K562 (cell line): ENCODE data around the gene PTOV1. TPM values are rescaled to one million over a fixed set of nuclear protein-coding genes. Genes with fewer than 3 reads are reported as not detected.

Experiments
- CBX5 ChIP-seq: IDR thresholded peaks from 2 replicates; pipeline ENCODE4 v1.6.1; 2014; ENCODE audit warnings: low read depth, borderline replicate concordance
- CHD2 ChIP-seq: IDR thresholded peaks from 2 replicates; pipeline ENCODE4 v1.6.1; 2011; ENCODE audit warnings: low read depth, low read length
- EP300 ChIP-seq: IDR thresholded peaks from 2 replicates; pipeline ENCODE4 v1.6.1; 2012; ENCODE audit warnings: low read length, improper control_type of control experiment
- FOXA3 ChIP-seq, 2 experiments: fragments of 450-650 bp in 1 of 2; sonication (generic) in 1 of 2; formaldehyde crosslinking; IDR thresholded peaks in 1 of 2; conservative IDR thresholded peaks in 1 of 2; 2 replicates each; pipeline versions ENCODE4 v1.4.0 to v1.8.0; 2020 to 2022; ENCODE audit warnings: mild to moderate bottlenecking in 2 of 2, missing genetic modification reagents in 1 of 2
- HDAC8 ChIP-seq: fragments of 450-650 bp; IDR thresholded peaks from 2 replicates; pipeline ENCODE4 v1.6.1; 2016; ENCODE audit warnings: mild to moderate bottlenecking, missing genetic modification characterization, moderate library complexity, missing compliant biosample characterization
- HNRNPLL ChIP-seq: fragments of 200-400 bp; formaldehyde crosslinking; IDR thresholded peaks from 2 replicates; pipeline ENCODE4 v1.6.1; 2017; ENCODE audit warnings: low read length, low read depth, mild to moderate bottlenecking; ENCODE audit not compliant: poor library complexity, severe bottlenecking
- KDM2B ChIP-seq: fragments of 250-450 bp; sonication (Bioruptor Pico); IDR thresholded peaks from 2 replicates; pipeline ENCODE4 v1.8.0; 2021; ENCODE audit warnings: mild to moderate bottlenecking, moderate library complexity
- MCM2 ChIP-seq: fragments of 450-650 bp; IDR thresholded peaks from 2 replicates; pipeline ENCODE4 v1.6.1; 2017; ENCODE audit warnings: low read depth, mild to moderate bottlenecking
- MEF2D ChIP-seq: conservative IDR thresholded peaks from 2 replicates; pipeline ENCODE4 v1.6.1; 2016; ENCODE audit warnings: low read depth, missing genetic modification characterization, missing compliant biosample characterization
- MXI1 ChIP-seq: IDR thresholded peaks from 2 replicates; pipeline ENCODE4 v1.6.1; 2011; ENCODE audit warnings: low read depth, mild to moderate bottlenecking, improper control_type of control experiment, low read length
- MYNN ChIP-seq, 2 experiments: sonication (generic); formaldehyde crosslinking in 1 of 2; IDR thresholded peaks; 2 replicates each; pipeline versions ENCODE4 v1.5.0 to v1.6.1; 2016 to 2020; ENCODE audit warnings: antibody characterized with exemption in 1 of 2, missing genetic modification reagents in 1 of 2
- NR2F6 ChIP-seq: fragments of 450-650 bp; formaldehyde crosslinking; IDR thresholded peaks from 2 replicates; pipeline ENCODE4 v1.4.0; 2020; ENCODE audit warnings: mild to moderate bottlenecking
- PHB ChIP-seq: fragments of 250-450 bp; sonication (Bioruptor Pico); IDR thresholded peaks from 2 replicates; pipeline ENCODE4 v1.5.0; 2021
- PHF21A ChIP-seq: fragments of 450-650 bp; IDR thresholded peaks from 2 replicates; pipeline ENCODE4 v1.6.1; 2017; ENCODE audit warnings: low read depth, borderline replicate concordance
- POLR2A ChIP-seq: fragments of 450-650 bp; conservative IDR thresholded peaks from 2 replicates; pipeline ENCODE4 v1.6.1; 2016
- RBM39 ChIP-seq: fragments of 200-400 bp; formaldehyde crosslinking; optimal IDR thresholded peaks from 2 replicates; pipeline ENCODE3; 2018; ENCODE audit warnings: low read depth, low read length
- U2AF1 ChIP-seq: fragments of 200-400 bp; formaldehyde crosslinking; optimal IDR thresholded peaks from 2 replicates; pipeline ENCODE3; 2017; ENCODE audit warnings: mild to moderate bottlenecking, low read depth, low read length, moderate library complexity
- ZNF146 ChIP-seq: IDR thresholded peaks from one replicate; pipeline ENCODE4 v1.6.1; 2018; ENCODE audit warnings: missing compliant biosample characterization; ENCODE audit not compliant: unreplicated experiment
- ZNF445 ChIP-seq: fragments of 250-450 bp; sonication (Bioruptor Pico); IDR thresholded peaks from 2 replicates; pipeline ENCODE4 v1.4.0; 2020; ENCODE audit warnings: low read depth, mild to moderate bottlenecking, moderate library complexity
- polyA plus RNA-seq, 8 experiments: library from polyadenylated mRNA; depleted of rRNA in 4 of 8; stranded (reverse) in 5 of 8; unstranded in 3 of 8; fragments of >200 nt; fragmentation: Nextera tagmentation in 2 of 8; fragmentation: Illumina TruSeq in 1 of 8; extraction: Ambion mirVana in 2 of 8; extraction: Trizol in 1 of 8; gene quantifications; 2 replicates each; pipeline versions ENCODE4 v1.2.1 to v1.2.3, GENCODE V29; 2011 to 2014; ENCODE audit warnings: inconsistent platforms in 1 of 8, missing spikeins in 1 of 8
- total RNA-seq, 7 experiments: library from RNA; depleted of rRNA in 6 of 7; stranded (reverse); fragments of >200 nt in 6 of 7; fragmentation: Illumina TruSeq in 2 of 7; extraction: Trizol in 2 of 7; gene quantifications; 2 replicates each; pipeline versions ENCODE4 v1.2.1 to v1.2.3, GENCODE V29; 2011 to 2021; ENCODE audit warnings: low replicate concordance in 1 of 7
- TF ChIP-seq, protein P1 (sequence below): fragments of 450-650 bp; IDR thresholded peaks from 2 replicates; pipeline ENCODE4 v1.6.1; 2016; ENCODE audit warnings: antibody characterized with exemption
- TF ChIP-seq, protein P2 (sequence below): fragments of 250-450 bp; sonication (Bioruptor Pico); IDR thresholded peaks from 2 replicates; pipeline ENCODE4 v1.5.0; 2020; ENCODE audit warnings: mild to moderate bottlenecking
- TF ChIP-seq, protein P3 (sequence below): IDR thresholded peaks from 2 replicates; pipeline ENCODE4 v1.6.1; 2016; ENCODE audit warnings: missing genetic modification characterization, missing compliant biosample characterization
- TF ChIP-seq, protein P4 (sequence below): fragments of 250-450 bp; sonication (Bioruptor Pico); IDR thresholded peaks from 2 replicates; pipeline ENCODE4 v1.8.0; 2021; ENCODE audit warnings: borderline replicate concordance, mild to moderate bottlenecking, moderate library complexity; ENCODE audit not compliant: poor library complexity, severe bottlenecking

PTOV1 gene
- total and polyA plus RNA-seq, 9 of the 15 experiments (the other 6 are each of a cell fraction or from before 2014, with no cell fraction given), result 4.9 to 169 (median 43.5) TPM

- TF ChIP-seq, protein P1, sequence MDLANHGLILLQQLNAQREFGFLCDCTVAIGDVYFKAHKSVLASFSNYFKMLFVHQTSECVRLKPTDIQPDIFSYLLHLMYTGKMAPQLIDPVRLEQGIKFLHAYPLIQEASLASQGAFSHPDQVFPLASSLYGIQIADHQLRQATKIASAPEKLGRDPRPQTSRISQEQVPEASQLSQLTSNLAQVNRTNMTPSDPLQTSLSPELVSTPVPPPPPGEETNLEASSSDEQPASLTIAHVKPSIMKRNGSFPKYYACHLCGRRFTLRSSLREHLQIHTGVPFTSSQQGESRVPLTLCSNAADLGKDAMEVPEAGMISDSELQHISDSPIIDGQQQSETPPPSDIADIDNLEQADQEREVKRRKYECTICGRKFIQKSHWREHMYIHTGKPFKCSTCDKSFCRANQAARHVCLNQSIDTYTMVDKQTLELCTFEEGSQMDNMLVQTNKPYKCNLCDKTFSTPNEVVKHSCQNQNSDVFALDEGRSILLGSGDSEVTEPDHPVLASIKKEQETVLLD, result no peak
- TF ChIP-seq MEF2D (tag) (no peak), CHD2 (peak; percentile 39; the same call in 1 of the 2 replicates), NR2F6 (peak; percentile 78; the same call in 1 of the 2 replicates), MXI1 (no peak), FOXA3 (CRISPR knock-in tag; conservative IDR thresholded peaks at IDR 0.05 in 1 of 2, IDR thresholded peaks at IDR 0.05 in 1 of 2) (peak in 1 of 2 experiments; percentile 42; a peak in 1 of 4 replicates), ZNF146 (CRISPR knock-in tag) (no peak), MCM2 (no peak), ZNF445 (CRISPR knock-in tag) (no peak), U2AF1 (no peak), MYNN (IDR thresholded peaks at IDR 0.05) (no peak; the same call in 1 of the 2 replicates), MYNN (CRISPR knock-in tag; IDR thresholded peaks at IDR 0.05) (no peak), PHF21A (no peak), HNRNPLL (no peak), KDM2B (CRISPR knock-in tag) (no peak), CBX5 (no peak), EP300 (peak; percentile 14; the same call in 1 of the 2 replicates), POLR2A (peak; percentile 81), RBM39 (no peak), PHB (CRISPR knock-in tag) (0 out of 2 replicates have a peak, but pooled peaks have one; percentile 35), HDAC8 (no peak)
- TF ChIP-seq, protein P2, sequence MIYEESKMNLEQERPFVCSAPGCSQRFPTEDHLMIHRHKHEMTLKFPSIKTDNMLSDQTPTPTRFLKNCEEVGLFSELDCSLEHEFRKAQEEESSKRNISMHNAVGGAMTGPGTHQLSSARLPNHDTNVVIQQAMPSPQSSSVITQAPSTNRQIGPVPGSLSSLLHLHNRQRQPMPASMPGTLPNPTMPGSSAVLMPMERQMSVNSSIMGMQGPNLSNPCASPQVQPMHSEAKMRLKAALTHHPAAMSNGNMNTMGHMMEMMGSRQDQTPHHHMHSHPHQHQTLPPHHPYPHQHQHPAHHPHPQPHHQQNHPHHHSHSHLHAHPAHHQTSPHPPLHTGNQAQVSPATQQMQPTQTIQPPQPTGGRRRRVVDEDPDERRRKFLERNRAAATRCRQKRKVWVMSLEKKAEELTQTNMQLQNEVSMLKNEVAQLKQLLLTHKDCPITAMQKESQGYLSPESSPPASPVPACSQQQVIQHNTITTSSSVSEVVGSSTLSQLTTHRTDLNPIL (CRISPR knock-in tag), result no peak
- TF ChIP-seq, protein P3, sequence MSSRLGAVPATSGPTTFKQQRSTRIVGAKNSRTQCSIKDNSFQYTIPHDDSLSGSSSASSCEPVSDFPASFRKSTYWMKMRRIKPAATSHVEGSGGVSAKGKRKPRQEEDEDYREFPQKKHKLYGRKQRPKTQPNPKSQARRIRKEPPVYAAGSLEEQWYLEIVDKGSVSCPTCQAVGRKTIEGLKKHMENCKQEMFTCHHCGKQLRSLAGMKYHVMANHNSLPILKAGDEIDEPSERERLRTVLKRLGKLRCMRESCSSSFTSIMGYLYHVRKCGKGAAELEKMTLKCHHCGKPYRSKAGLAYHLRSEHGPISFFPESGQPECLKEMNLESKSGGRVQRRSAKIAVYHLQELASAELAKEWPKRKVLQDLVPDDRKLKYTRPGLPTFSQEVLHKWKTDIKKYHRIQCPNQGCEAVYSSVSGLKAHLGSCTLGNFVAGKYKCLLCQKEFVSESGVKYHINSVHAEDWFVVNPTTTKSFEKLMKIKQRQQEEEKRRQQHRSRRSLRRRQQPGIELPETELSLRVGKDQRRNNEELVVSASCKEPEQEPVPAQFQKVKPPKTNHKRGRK (tag), result no peak
- TF ChIP-seq, protein P4, sequence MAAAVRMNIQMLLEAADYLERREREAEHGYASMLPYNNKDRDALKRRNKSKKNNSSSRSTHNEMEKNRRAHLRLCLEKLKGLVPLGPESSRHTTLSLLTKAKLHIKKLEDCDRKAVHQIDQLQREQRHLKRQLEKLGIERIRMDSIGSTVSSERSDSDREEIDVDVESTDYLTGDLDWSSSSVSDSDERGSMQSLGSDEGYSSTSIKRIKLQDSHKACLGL (CRISPR knock-in tag), result no peak
Observed at GRCh38 chr19:49850487-49851342, at the start of gene PTOV1 (continued).
